AG04450 (cell line): ENCODE measurements around the gene AGBL3. TPM values are rescaled to one million over a fixed set of nuclear protein-coding genes. Genes with fewer than 3 reads are reported as not detected.

Source experiments
- CTCF ChIA-PET: fragments of 300-600, 350-600 bp; formaldehyde crosslinking; extraction: SDS; loops from one replicate; lab custom pipeline; 2022; ENCODE audit warnings: antibody characterized with exemption, inconsistent platforms; lab: Charles Lee
- POLR2A ChIA-PET: fragments of 350-600 bp; formaldehyde crosslinking; extraction: SDS; loops from one replicate; lab custom pipeline; 2021; ENCODE audit warnings: antibody characterized with exemption, inconsistent platforms; lab: Yijun Ruan, JAX
- DNase-seq: peaks from one replicate; pipeline ENCODE4 v3.0.0-alpha.2; 2011; ENCODE audit warnings: low read depth, low spot score
- H3K27ac ChIP-seq: one replicate; pipeline ENCODE4 v1.5.1; 2012; ENCODE audit warnings: low read depth, low read length, control low read depth
- H3K27me3 ChIP-seq: one replicate; pipeline ENCODE4 v1.6.0; 2012; ENCODE audit warnings: low read length; ENCODE audit not compliant: control insufficient read depth, insufficient read depth
- H3K4me3 ChIP-seq: 2 replicates; pipeline ENCODE4 v1.5.1; 2011; ENCODE audit warnings: mild to moderate bottlenecking, low read depth, low read length, control low read depth
- H3K9me3 ChIP-seq: 2 replicates; pipeline ENCODE4 v1.5.1; 2012; ENCODE audit warnings: low read length; ENCODE audit not compliant: control insufficient read depth, insufficient read depth
- polyA plus RNA-seq: library from polyadenylated mRNA; depleted of rRNA; stranded (reverse); fragments of >200 nt; gene quantifications from 2 replicates; pipeline ENCODE4 v1.2.3, GENCODE V29; 2011
- TF ChIP-seq, protein P1 (sequence below): IDR thresholded peaks from 2 replicates; pipeline ENCODE4 v1.5.1; 2011; ENCODE audit warnings: low read depth, low read length, control low read depth, inconsistent platforms

The AGBL3 gene
- polyA plus RNA-seq, 1 experiment, result 0.38 TPM

DNA sequence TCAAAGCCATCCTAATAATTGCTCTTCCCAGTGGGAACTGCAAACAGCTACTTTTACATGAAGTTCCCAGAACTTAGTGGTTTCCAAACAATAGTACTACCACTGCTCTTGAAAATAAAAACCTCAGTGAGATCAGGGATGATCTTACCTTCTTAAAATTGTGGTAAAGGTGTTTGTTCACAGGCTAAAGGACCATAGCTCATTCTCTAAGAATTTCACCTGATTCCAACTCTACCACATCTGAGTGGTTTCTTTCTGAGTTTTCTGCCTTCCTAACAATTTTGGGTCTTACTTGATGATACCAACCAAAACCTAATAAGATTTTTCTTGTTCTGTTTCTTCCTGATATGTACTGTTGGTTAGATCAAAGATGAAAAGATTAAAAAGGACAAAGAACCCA is 45.6 kb upstream of the AGBL3 start:
- POLR2A ChIA-PET, result interaction anchor here (0.6 kb wide), 1 partner anchor 162 kb away, joined by 3 read pairs; no protein-coding TSS in a partner anchor
- TF ChIP-seq, protein P1, sequence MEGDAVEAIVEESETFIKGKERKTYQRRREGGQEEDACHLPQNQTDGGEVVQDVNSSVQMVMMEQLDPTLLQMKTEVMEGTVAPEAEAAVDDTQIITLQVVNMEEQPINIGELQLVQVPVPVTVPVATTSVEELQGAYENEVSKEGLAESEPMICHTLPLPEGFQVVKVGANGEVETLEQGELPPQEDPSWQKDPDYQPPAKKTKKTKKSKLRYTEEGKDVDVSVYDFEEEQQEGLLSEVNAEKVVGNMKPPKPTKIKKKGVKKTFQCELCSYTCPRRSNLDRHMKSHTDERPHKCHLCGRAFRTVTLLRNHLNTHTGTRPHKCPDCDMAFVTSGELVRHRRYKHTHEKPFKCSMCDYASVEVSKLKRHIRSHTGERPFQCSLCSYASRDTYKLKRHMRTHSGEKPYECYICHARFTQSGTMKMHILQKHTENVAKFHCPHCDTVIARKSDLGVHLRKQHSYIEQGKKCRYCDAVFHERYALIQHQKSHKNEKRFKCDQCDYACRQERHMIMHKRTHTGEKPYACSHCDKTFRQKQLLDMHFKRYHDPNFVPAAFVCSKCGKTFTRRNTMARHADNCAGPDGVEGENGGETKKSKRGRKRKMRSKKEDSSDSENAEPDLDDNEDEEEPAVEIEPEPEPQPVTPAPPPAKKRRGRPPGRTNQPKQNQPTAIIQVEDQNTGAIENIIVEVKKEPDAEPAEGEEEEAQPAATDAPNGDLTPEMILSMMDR, result no peak

DNA sequence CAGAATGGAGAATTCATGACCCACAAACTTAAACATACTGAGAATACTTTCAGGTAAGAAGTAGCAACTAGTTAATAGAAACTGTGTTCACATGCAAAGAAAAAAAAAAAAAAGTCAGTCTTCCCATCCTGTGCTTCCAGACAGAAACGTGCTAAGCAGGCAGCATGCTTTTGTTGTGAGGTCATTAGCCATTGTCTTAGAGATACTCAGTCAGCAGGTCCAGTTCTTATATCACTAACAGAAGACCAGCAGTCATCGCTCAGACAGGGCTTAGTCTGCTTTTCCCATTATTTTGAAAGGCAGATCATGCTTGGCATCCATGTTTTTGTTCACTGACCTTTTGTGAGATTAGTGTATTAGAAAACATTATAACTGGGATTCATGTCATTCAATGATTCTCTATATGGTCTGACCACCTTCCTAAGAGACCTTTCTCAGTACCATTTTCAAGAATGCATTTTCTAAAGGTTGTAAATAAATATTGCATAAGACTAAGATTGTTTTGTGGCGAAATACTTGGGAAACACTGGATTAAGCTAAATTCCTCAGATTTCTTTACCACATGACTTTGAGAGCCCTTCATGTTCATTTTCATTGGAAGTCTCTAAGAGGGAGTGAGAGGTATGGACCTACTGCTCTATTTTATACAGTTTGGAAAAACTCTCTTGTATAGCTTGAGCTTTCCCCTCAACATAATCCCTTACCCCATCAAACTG is 45.0 kb upstream of the AGBL3 start:
- Histone ChIP-seq H3K27ac (no peak overlapping the region), H3K27me3 (no peaks in the 10 kb centered on the region), H3K9me3 (no peaks in the 10 kb centered on the region), H3K4me3 (no peak overlapping the region)
- CTCF ChIA-PET, result interaction anchor here (3.1 kb wide), 1 partner anchor 12 kb away, joined by 15 read pairs; no protein-coding TSS in a partner anchor
- POLR2A ChIA-PET, result no interaction called here
- peak; percentile 62 for DNase-seq
- TF ChIP-seq, protein P1, result no peak

More for the DNA sequence above, 45.6 kb upstream of the AGBL3 start:
- DNase-seq, result no peak
- Histone ChIP-seq H3K9me3 (no peaks in the 10 kb centered on the region), H3K4me3 (no peak overlapping the region), H3K27ac (no peak overlapping the region), H3K27me3 (no peaks in the 10 kb centered on the region)
- CTCF ChIA-PET, result interaction anchor here (1.3 to 3.1 kb wide), 2 partner anchors 13 to 251 kb away, joined by 9 to 15 read pairs; no protein-coding TSS in a partner anchor

DNA sequence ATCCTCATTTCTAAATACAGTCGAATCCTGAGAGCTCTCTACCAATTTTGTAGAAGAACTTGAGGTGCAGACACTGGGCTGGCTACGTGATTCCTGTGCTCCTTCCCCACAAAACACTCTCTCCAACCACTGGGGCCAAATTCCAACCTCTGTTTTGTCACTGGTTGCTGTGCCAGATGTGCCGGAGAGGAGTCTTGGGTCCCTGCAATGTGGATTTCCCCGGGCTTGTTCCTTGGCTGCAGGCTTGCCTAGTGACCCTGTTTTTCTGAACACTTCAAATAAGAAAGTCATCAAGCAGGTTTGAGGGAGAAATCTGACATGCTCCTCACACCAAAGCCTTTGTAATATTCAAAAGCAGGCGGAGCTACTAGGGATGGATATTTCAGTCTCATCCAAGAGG is 44.4 kb upstream of the AGBL3 start:
- POLR2A ChIA-PET, result no interaction called here
- CTCF ChIA-PET, result interaction anchor here (0.6 to 3.1 kb wide), 4 partner anchors 12 to 655 kb away, joined by 3 to 15 read pairs (median 6); no protein-coding TSS in a partner anchor
- Histone ChIP-seq H3K27ac (no peak overlapping the region), H3K9me3 (no peaks in the 10 kb centered on the region), H3K27me3 (no peaks in the 10 kb centered on the region), H3K4me3 (no peak overlapping the region)
- no peak for DNase-seq
- TF ChIP-seq, protein P1, result no peak

DNA sequence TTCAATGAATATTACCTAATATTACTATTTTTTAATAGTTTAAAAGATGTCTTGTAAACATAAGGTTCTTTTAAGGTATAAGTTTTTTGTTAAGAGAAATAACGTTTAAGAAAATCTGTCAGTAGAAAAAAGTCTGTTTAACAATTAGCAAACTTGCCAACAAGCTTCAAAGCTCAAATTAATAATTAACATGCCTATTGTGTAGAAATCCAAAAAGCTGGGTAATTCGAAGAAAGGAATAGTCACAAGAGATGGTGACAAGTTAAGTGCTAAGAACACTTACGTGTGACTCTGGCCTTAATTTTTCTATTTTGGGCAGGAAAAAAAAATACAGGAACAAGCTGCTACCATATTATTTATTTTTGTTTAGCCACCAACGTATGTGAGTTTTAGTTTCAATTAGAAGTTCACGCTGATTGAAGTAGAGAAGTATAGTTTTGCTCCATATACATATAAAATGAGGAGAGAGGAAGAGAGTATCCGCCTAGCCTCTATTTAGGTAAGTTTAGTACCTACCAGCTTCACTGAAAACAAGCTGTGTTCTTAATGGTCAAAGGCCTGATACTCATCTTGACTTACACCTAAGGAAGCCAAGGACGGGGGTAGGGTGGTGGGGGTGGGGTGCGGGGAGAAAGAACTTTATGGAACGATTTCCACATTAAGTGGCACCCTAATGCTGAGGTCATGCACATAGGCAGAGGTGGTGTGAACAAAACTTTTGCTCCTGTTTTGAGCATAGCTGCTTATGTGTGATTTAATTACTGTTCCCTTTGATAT is 43.4 kb upstream of the AGBL3 start:
- POLR2A ChIA-PET, result no interaction called here
- Histone ChIP-seq H3K27me3 (no peaks in the 10 kb centered on the region), H3K9me3 (no peaks in the 10 kb centered on the region), H3K4me3 (no peak overlapping the region), H3K27ac (no peak overlapping the region)
- no peak for DNase-seq
- CTCF ChIA-PET, result interaction anchor here (0.6 to 3.1 kb wide), 6 partner anchors 11 to 654 kb away, joined by 3 to 15 read pairs (median 3); no protein-coding TSS in a partner anchor
- TF ChIP-seq, protein P1, result no peak
